ENCODE measurements around the gene ANO5. TPM values are rescaled to one million over a fixed set of nuclear protein-coding genes. Genes with fewer than 3 reads are reported as not detected.

The ANO5 gene
- total RNA-seq, 1 donor from 2014 or later: under 0.01 TPM

Other genes with a start within 250 kb of the ANO5 start
- not detected in 2 replicates for gene SLC17A6, start 145.3 kb downstream of the ANO5 start, total RNA-seq